HEK293T (cell line): ENCODE measurements around the gene USP24.

Source experiments
- CTCF ChIA-PET: fragments of 350-600 bp; formaldehyde crosslinking; extraction: SDS; loops from one replicate; lab custom pipeline; 2021; ENCODE audit warnings: antibody characterized with exemption, inconsistent platforms; lab: Yijun Ruan, JAX
- POLR2A ChIA-PET: fragments of 350-600 bp; formaldehyde crosslinking; extraction: SDS; loops from one replicate; lab custom pipeline; 2020; ENCODE audit warnings: antibody characterized with exemption, inconsistent platforms; lab: Yijun Ruan, JAX
- DNase-seq: peaks from one replicate; pipeline ENCODE4 v3.0.0; 2012; ENCODE audit warnings: mixed read lengths; ENCODE audit errors: extremely low spot score
- ARNT ChIP-seq: fragments of 450-650 bp; IDR thresholded peaks from 2 replicates; pipeline ENCODE4 v1.6.1; 2017; ENCODE audit warnings: mild to moderate bottlenecking
- BHLHE40 ChIP-seq: fragments of 450-650 bp; IDR thresholded peaks from 2 replicates; pipeline ENCODE4 v1.6.1; 2016; ENCODE audit warnings: mild to moderate bottlenecking, moderate library complexity, borderline replicate concordance
- CTBP1 ChIP-seq: fragments of 450-650 bp; IDR thresholded peaks from 2 replicates; pipeline ENCODE4 v1.6.1; 2016; ENCODE audit warnings: borderline replicate concordance
- ELF4 ChIP-seq: fragments of 450-650 bp; IDR thresholded peaks from 2 replicates; pipeline ENCODE4 v1.6.1; 2017; ENCODE audit warnings: antibody characterized with exemption
- FOXA1 ChIP-seq: fragments of 450-650 bp; IDR thresholded peaks from 2 replicates; pipeline ENCODE4 v1.6.1; 2016; ENCODE audit warnings: mild to moderate bottlenecking
- FOXK2 ChIP-seq: fragments of 450-650 bp; IDR thresholded peaks from 2 replicates; pipeline ENCODE4 v1.6.1; 2016; ENCODE audit warnings: mild to moderate bottlenecking
- FOXM1 ChIP-seq: fragments of 450-650 bp; IDR thresholded peaks from 2 replicates; pipeline ENCODE4 v1.6.1; 2017; ENCODE audit warnings: mild to moderate bottlenecking, borderline replicate concordance
- HDGF ChIP-seq: fragments of 450-650 bp; IDR thresholded peaks from 2 replicates; pipeline ENCODE4 v1.6.1; 2017; ENCODE audit warnings: antibody characterized with exemption, borderline replicate concordance
- L3MBTL2 ChIP-seq: fragments of 450-650 bp; conservative IDR thresholded peaks from 2 replicates; pipeline ENCODE4 v1.6.1; 2016; ENCODE audit warnings: mild to moderate bottlenecking
- LEF1 ChIP-seq: fragments of 450-650 bp; IDR thresholded peaks from 2 replicates; pipeline ENCODE4 v1.6.1; 2017; ENCODE audit warnings: mild to moderate bottlenecking, borderline replicate concordance
- NFRKB ChIP-seq: fragments of 450-650 bp; IDR thresholded peaks from 2 replicates; pipeline ENCODE4 v1.6.1; 2016; ENCODE audit warnings: mild to moderate bottlenecking, moderate library complexity
- SP1 ChIP-seq: fragments of 450-650 bp; IDR thresholded peaks from 2 replicates; pipeline ENCODE4 v1.6.1; 2017
- SUZ12 ChIP-seq: fragments of 450-650 bp; IDR thresholded peaks from 2 replicates; pipeline ENCODE4 v1.6.1; 2016; ENCODE audit warnings: mild to moderate bottlenecking
- TARDBP ChIP-seq: fragments of 450-650 bp; IDR thresholded peaks from 2 replicates; pipeline ENCODE4 v1.6.1; 2016
- ZNF384 ChIP-seq: fragments of 450-650 bp; IDR thresholded peaks from 2 replicates; pipeline ENCODE4 v1.6.1; 2016
- TF ChIP-seq, protein P1 (sequence below): fragments of 450-650 bp; IDR thresholded peaks from 2 replicates; pipeline ENCODE4 v1.6.1; 2016

Gene USP24

DNA sequence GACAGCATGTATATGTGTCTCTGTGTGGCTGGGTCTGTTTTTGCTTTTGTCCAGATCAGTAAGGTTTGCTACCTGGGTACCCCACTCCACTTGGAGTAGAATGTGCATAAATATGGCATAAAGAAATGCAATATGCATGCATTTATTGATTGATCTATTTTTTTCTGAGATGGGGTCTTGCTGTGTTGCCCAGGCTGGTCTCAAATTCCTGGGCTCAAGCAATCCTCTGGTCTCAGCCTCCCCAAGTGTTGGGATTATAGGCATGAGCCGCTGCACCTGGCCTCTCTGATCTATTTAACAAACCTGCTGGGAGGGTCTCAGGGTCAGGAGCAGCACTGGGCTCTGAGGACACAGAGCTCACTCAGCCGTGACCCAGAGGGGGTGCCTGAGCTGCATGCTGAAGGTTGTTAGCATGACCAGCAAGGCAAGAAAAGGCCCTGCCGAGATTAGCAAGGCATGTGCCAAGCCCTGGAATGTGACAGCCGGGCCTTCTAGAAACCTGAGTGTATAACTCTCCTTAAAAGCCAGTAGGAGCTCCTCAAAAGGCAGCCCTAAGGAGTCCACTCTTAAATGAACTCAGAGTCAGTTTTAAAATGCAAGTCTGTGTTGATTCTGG, 153.3 kb downstream of the USP24 start:
- POLR2A ChIA-PET: no interaction called here
- DNase-seq: no peak
- TF ChIP-seq ZNF384 (no peak), ARNT (no peak), CTBP1 (no peak)
- CTCF ChIA-PET: no interaction called here

DNA sequence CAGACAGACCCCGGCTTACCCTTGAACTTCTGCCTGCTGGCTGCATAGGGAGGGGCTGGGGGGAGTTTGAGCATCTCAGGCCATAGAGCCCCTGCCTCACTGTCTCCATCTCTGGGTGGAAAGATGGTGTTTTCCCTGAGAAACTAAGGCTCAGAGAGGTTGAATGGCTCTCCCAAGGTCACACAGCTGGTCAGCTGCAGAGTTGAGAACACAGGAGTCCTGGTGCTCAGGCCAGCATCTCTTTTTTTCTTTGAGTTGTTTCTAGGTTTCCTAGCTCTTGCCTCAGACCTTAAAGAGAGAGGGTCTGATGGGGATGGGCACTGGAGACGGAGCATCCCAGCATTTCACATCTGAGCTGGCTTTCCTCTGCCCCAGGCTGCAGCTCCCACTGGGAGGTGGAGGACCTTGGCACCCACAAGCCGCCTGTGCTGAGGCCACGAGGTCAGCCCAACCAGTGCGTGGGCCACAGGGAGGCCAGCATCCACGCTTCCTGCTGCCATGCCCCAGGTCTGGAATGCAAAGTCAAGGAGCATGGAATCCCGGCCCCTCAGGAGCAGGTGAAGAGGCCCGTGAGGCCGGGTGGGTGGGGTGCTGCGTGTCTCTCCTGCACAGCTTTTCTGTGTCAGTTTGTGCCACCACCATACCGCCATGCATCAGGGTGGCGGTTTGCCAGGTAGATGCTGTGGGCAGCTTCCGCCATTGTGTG, 154.0 kb downstream of the USP24 start:
- TF ChIP-seq ARNT: no peak
- CTCF ChIA-PET: no interaction called here
- POLR2A ChIA-PET: no interaction called here
- DNase-seq: no peak

DNA sequence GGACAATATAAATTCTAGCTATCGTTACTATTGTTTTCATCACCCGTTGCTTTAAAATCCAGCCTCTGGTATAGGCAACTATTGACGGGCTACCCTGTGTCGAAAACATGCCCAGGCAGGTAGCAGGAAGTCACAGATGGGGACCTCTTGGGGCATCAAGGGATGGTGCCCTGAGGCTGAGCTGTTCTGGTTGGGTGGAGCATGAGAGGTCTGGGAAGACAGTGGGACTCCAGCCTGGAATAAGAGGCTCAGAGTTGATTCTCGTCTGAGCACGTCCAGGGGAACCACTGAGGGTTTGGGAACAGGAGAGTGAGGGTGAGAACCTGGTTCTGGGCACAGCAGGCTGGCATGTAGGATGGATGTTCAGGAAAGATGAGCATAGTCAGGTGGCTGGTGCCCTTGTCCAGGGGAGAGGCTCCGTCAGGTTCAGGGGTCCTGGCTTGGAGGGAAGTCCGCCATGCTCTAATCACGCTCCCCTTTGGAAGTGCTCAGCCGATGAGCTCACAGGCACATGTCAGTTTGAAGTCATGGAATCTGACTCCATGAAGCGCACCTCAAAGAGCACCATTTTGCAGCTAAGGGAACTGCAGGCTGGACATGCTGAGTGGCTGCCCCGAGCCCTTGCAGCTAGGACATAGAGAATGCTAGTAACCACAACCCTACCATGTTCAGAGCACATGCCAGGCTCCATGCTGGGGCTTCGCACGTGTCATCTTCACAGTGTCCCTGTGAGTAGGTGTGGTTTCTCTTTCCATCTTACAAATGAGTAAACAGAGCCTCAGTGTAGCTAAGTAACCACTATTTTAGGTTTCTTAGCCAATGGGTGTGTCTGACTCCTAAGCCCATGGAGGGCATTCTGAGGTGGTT, 154.8 kb downstream of the USP24 start:
- ChIA-PET CTCF (interaction anchor here (0.5 to 1.4 kb wide), 2 partner anchors 109 to 135 kb away, joined by 4 to 5 read pairs; no protein-coding TSS in a partner anchor), POLR2A (interaction anchor here (0.6 kb wide), 1 partner anchor 361 kb away, joined by 4 read pairs; no protein-coding TSS in a partner anchor)
- TF ChIP-seq L3MBTL2 (no peak), HDGF (no peak), ZNF384 (no peak), FOXM1 (no peak), SP1 (no peak), SUZ12 (no peak), LEF1 (no peak), FOXK2 (no peak)
- DNase-seq: no peak

DNA sequence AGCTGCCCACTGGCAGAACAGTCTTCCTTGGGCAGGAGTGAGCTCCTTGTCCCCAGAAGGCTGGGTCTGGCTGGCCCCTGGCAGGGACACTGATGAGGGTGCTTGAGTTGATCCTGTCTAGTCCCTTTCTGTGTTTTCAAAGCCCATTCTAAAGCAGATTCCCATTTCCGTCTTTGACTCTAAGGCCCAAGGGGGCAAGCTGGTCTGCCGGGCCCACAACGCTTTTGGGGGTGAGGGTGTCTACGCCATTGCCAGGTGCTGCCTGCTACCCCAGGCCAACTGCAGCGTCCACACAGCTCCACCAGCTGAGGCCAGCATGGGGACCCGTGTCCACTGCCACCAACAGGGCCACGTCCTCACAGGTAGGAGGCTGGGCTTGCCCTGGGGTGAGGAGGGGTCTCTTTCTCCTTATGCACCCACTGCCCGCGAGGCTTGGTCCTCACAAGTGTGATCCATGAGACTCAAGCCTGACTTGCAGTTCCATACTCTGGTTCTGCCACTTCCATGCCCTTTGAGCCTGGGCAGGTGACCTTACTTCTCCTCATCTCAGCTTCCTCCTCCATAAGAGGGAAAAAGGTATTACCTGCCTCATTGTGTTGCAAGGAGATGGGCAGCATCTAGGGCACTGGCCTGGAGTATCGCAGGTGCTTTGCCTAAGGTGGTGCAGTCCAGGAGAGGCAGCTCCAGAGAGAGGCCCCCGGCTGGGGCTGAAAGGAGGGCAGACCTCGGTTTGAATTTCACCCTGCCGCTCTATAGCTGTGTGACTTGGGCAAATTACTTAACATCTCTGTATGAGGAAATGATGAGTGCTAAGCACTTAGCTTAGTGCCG, 155.6 kb downstream of the USP24 start:
- ChIA-PET POLR2A (no interaction called here), CTCF (interaction anchor here (1.4 kb wide), 1 partner anchor 109 kb away, joined by 5 read pairs; no protein-coding TSS in a partner anchor)
- no peak for DNase-seq
- TF ChIP-seq ELF4 (no peak), CTBP1 (no peak), L3MBTL2 (no peak)
- TF ChIP-seq, protein P1, sequence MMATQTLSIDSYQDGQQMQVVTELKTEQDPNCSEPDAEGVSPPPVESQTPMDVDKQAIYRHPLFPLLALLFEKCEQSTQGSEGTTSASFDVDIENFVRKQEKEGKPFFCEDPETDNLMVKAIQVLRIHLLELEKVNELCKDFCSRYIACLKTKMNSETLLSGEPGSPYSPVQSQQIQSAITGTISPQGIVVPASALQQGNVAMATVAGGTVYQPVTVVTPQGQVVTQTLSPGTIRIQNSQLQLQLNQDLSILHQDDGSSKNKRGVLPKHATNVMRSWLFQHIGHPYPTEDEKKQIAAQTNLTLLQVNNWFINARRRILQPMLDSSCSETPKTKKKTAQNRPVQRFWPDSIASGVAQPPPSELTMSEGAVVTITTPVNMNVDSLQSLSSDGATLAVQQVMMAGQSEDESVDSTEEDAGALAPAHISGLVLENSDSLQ: no peak

DNA sequence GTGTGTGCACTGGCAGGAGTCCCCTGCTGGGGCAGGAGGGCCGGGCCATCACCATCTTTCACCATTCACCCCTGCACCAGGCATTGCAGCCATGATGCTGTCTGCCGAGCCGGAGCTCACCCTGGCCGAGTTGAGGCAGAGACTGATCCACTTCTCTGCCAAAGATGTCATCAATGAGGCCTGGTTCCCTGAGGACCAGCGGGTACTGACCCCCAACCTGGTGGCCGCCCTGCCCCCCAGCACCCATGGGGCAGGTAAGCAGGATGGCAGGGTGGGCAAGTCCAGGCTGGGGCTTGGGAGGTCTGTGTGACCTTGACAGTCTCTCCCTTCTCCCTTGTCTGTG, 157.2 kb downstream of the USP24 start:
- no peak for DNase-seq
- CTCF ChIA-PET: interaction anchor here (0.7 kb wide), 1 partner anchor 271 kb away, joined by 4 read pairs; no protein-coding TSS in a partner anchor
- POLR2A ChIA-PET: no interaction called here
- TF ChIP-seq LEF1 (no peak), BHLHE40 (no peak), L3MBTL2 (no peak), FOXK2 (no peak), SUZ12 (no peak), FOXA1 (no peak), ARNT (no peak), CTBP1 (no peak), FOXM1 (no peak), TARDBP (no peak), HDGF (no peak), ZNF384 (no peak), SP1 (no peak), ELF4 (no peak), NFRKB (no peak)
- TF ChIP-seq, protein P1: no peak

DNA sequence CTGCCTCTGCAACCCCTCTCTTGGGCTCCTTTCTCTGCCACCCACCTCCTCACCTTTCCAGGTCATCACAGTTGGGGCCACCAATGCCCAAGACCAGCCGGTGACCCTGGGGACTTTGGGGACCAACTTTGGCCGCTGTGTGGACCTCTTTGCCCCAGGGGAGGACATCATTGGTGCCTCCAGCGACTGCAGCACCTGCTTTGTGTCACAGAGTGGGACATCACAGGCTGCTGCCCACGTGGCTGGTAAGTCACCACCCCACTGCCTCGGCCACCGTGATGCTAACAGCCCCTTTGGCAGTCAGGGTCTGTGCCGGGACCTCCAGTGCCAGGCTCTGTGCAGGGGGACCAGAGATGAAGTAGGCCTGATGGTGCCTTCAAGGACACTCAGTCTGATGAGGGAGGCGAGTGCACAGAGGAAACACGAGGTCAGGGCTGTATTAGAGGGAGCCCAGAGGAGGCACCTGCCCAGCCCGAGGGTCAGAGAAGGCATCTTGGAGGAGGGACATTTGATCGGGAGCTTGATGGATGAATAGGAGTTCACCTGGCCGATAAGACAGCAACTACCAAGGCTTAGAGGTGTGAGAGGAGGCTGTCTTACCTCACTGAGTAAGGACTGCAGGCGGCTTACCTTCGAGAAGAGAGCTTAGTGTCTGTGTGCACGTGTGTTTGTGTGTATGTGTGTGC, 157.8 kb downstream of the USP24 start:
- POLR2A ChIA-PET: no interaction called here
- DNase-seq: no peak
- TF ChIP-seq NFRKB: no peak
- no peak for TF ChIP-seq BHLHE40
- no peak for TF ChIP-seq CTBP1
- TF ChIP-seq, protein P1: no peak
- no peak for TF ChIP-seq SP1
- TF ChIP-seq FOXK2: no peak
- TF ChIP-seq FOXA1: no peak
- no peak for TF ChIP-seq LEF1
- no peak for TF ChIP-seq ELF4
- TF ChIP-seq TARDBP: no peak
- no peak for TF ChIP-seq ZNF384
- TF ChIP-seq HDGF: no peak
- CTCF ChIA-PET: interaction anchor here (0.7 kb wide), 1 partner anchor 272 kb away, joined by 4 read pairs; no protein-coding TSS in a partner anchor
